Thoracic aorta (tissue), 2 donors: Measurements from ENCODE around the gene NEK10. TPM values are rescaled to one million over a fixed set of nuclear protein-coding genes. Genes with fewer than 3 reads are reported as not detected.

Source experiments
- ATAC-seq: fragments of 150-250 bp; one replicate; pipeline ENCODE4 v1.8.0; 2017; ENCODE audit warnings: low read depth; ENCODE audit not compliant: insufficient number of reproducible peaks, low FRiP score
- DNase-seq: peaks from one replicate; pipeline ENCODE4 v3.0.0-alpha.2; 2020; ENCODE audit warnings: low spot score
- H3K27ac ChIP-seq, 2 donors: fragments of 200-600 bp; sonication (generic); 1 replicate in 1 of 2; 2 replicates in 1 of 2; pipeline ENCODE4 v1.5.1; 2016; ENCODE audit warnings: mild to moderate bottlenecking in 2 of 2, moderate library complexity in 2 of 2
- H3K27me3 ChIP-seq: fragments of 200-600 bp; sonication (generic); replicated peaks from 2 replicates; pipeline ENCODE4 v1.6.0; 2016; ENCODE audit warnings: mild to moderate bottlenecking; ENCODE audit not compliant: insufficient read depth
- H3K36me3 ChIP-seq: fragments of 200-600 bp; sonication (generic); one replicate; pipeline ENCODE4 v1.5.1; 2016
- H3K4me1 ChIP-seq, 2 donors: fragments of 200-600 bp; sonication (generic); 1 replicate in 1 of 2; 2 replicates in 1 of 2; pipeline versions ENCODE4 v1.5.1 to v1.6.0; 2016; ENCODE audit warnings: low read depth in 2 of 2, mild to moderate bottlenecking in 1 of 2; ENCODE audit not compliant: control insufficient read depth in 1 of 2
- H3K4me3 ChIP-seq: fragments of 200-600 bp; sonication (generic); 2 replicates; pipeline ENCODE4 v1.5.1; 2016; ENCODE audit warnings: mild to moderate bottlenecking
- H3K9me3 ChIP-seq: fragments of 200-600 bp; sonication (generic); 2 replicates; pipeline ENCODE4 v1.5.1; 2016
- CTCF ChIP-seq: fragments of 200-600 bp; sonication (generic); IDR thresholded peaks from one replicate; pipeline ENCODE4 v1.5.1; 2019; ENCODE audit warnings: antibody characterized with exemption
- total RNA-seq, 2 donors: library from RNA; depleted of rRNA; stranded (reverse); fragments of >200 nt; gene quantifications; one replicate each; pipeline versions ENCODE4 v1.1.0 to v1.2.3, GENCODE V29; 2016

Gene NEK10
- total RNA-seq, 2 donors from 2014 or later: 0.68 to 21.4 TPM

- no peak for TF ChIP-seq CTCF
- no peaks in the 10 kb centered on the region for H3K9me3 ChIP-seq
- ATAC-seq (no peak), DNase-seq (no peak)
- H3K27ac ChIP-seq: no peak overlapping the region
- no peaks in the 10 kb centered on the region for H3K4me1 ChIP-seq
- H3K36me3 ChIP-seq: no peaks in the 10 kb centered on the region
- no peaks in the 10 kb centered on the region for H3K27me3 ChIP-seq
- no peak overlapping the region for H3K4me3 ChIP-seq
Observed at GRCh38 chr3:27281671-27282150, 87.5 kb downstream of the NEK10 start.

GRCh38 chr3:27279123-27279522 is 90.1 kb downstream of the NEK10 start:
- H3K27me3 ChIP-seq: no peaks in the 10 kb centered on the region
- H3K4me3 ChIP-seq: no peak overlapping the region
- no peaks in the 10 kb centered on the region for H3K4me1 ChIP-seq
- ATAC-seq: no peak
- peak; percentile 21 for TF ChIP-seq CTCF
- no peak overlapping the region for H3K27ac ChIP-seq
- H3K9me3 ChIP-seq: no peaks in the 10 kb centered on the region
- H3K36me3 ChIP-seq: no peaks in the 10 kb centered on the region
- no peak for DNase-seq

- no peaks in the 10 kb centered on the region for H3K4me1 ChIP-seq
- no peak for DNase-seq
- no peak overlapping the region for H3K27ac ChIP-seq
- no peak for ATAC-seq
- no peaks in the 10 kb centered on the region for H3K9me3 ChIP-seq
- TF ChIP-seq CTCF: no peak
- H3K36me3 ChIP-seq: no peaks in the 10 kb centered on the region
- H3K27me3 ChIP-seq: no peaks in the 10 kb centered on the region
- no peak overlapping the region for H3K4me3 ChIP-seq
Observed at GRCh38 chr3:27278383-27279055, 90.7 kb downstream of the NEK10 start.

GRCh38 chr3:27275441-27275990 is 93.7 kb downstream of the NEK10 start:
- Histone ChIP-seq H3K4me3 (no peak overlapping the region), H3K27me3 (no peaks in the 10 kb centered on the region), H3K4me1 (no peaks in the 10 kb centered on the region), H3K9me3 (no peaks in the 10 kb centered on the region), H3K36me3 (no peaks in the 10 kb centered on the region), H3K27ac (no peak overlapping the region)
- no peak for TF ChIP-seq CTCF
- DNase-seq (no peak), ATAC-seq (no peak)

- no peak overlapping the region for H3K4me3 ChIP-seq
- H3K36me3 ChIP-seq: no peaks in the 10 kb centered on the region
- DNase-seq (no peak), ATAC-seq (no peak)
- TF ChIP-seq CTCF: no peak
- H3K9me3 ChIP-seq: no peaks in the 10 kb centered on the region
- H3K27me3 ChIP-seq: no peaks in the 10 kb centered on the region
- H3K4me1 ChIP-seq: no peaks in the 10 kb centered on the region
- no peak overlapping the region for H3K27ac ChIP-seq
Observed at GRCh38 chr3:27271890-27272289, 97.3 kb downstream of the NEK10 start.
